NCI-H460 (cell line): ENCODE results near the gene STX16. TPM values are rescaled to one million over a fixed set of nuclear protein-coding genes. Genes with fewer than 3 reads are reported as not detected.
"Not testable (repeated sequence)": the region's sequence is repeated elsewhere in the genome, so short reads cannot be mapped to it uniquely, and the experiment has no call there.

ENCODE experiments used
- DNase-seq: peaks from one replicate; pipeline ENCODE4 v3.0.0-alpha.2; 2016; ENCODE audit warnings: low read depth; ENCODE audit errors: extremely low read depth
- total RNA-seq: library from RNA; depleted of rRNA; stranded (reverse); fragments of >200 nt; shearing (Covaris generic); gene quantifications from 2 replicates; pipeline ENCODE4 v1.2.3, GENCODE V29; 2014

The STX16 gene
- total RNA-seq, 1 experiment from 2014 or later: 20.5 TPM

DNA sequence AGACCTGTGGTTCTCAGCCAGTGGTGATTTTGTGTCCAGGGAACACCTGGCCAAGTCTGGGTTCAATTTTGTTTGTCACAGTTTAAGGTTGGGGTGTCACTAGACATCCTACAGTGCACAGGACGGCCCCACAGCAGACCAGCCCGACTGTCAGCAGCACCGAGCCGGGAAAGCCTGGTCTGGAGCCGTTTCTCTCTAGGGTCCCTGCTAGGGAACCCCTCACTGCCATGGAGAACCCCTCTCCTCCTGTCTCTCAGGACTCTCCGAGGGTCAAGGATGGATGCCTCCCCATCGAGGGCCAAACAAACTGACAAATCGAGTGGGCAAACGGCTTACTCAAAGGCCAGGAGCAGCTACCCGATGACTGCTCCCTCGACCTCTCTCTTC lies 15.8 kb upstream of the STX16 start:
- no peak for DNase-seq

- DNase-seq: no peak
Measured at GRCh38 chr20:58636396-58636982, 14.6 kb upstream of the STX16 start.

- DNase-seq: no peak
Measured at GRCh38 chr20:58636983-58637421, 14.1 kb upstream of the STX16 start.

DNA sequence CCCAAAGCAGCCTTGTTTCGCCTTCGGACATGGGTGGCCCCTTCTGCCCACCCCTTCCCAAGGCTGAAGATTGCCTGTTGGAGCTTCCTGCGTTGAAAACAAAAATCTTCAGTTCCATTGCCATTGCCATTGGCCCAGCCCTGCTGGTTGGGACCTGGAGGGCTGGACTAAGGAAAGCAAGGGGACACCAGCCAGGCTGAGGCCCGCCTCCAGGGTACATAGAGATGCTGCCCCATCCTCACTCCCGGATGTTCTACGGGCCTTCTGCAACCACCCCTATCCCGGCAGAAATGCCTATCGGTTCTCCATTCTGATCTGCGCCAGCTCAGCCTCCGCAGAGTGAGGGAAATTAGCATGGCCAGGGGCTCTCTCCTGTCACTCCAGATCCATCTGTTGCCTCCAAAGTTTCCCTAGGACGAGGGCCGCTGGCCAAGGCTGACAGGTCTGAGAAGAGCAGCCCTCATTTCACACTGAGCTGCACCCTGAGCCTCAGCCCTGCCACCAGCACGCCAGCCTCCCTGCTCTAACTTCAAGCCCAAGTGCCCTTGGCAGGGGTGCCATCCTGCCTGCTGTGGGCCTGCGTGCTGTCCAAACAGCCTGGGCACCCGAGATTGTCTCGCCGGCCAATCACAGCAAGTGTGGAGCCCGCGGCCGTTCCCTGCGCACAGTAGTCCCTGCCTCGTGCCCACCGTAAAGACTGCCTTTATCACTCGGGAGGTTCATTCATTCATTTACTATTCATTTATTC lies 13.4 kb upstream of the STX16 start:
- no peak for DNase-seq

DNA sequence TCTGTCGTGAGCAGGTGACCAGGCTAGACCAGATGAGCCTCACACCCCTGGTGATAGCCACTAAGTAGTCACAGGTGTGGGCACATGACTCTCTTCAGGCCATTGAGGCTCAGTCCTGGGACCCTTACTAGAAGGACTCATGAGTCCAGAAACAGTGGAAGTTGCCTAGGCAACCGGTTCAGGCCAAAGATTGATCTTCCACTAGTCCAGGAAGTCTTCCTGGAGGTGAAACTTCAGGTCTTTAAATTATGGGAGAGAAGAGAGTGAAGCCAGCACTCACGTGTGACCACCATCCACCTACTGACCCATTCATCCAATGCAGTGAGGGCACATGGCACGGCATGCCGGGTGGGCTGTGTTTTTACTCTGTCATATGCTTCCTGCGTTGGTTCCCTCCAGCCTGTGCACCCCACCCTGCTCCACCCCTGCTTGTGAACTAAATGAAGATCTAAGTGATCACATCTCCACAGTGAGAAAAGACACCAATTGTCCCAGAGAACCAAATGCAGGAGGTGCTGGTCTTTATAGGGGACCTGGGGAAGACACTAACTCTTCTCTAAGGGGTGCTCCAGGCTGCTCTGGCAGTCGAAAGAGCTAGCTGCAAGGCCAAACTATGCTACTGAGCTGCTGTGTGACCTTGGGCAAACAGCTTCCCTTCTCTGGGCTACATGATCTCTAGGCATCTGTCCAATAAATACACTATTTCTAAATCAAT lies 12.5 kb upstream of the STX16 start:
- no peak for DNase-seq

DNA sequence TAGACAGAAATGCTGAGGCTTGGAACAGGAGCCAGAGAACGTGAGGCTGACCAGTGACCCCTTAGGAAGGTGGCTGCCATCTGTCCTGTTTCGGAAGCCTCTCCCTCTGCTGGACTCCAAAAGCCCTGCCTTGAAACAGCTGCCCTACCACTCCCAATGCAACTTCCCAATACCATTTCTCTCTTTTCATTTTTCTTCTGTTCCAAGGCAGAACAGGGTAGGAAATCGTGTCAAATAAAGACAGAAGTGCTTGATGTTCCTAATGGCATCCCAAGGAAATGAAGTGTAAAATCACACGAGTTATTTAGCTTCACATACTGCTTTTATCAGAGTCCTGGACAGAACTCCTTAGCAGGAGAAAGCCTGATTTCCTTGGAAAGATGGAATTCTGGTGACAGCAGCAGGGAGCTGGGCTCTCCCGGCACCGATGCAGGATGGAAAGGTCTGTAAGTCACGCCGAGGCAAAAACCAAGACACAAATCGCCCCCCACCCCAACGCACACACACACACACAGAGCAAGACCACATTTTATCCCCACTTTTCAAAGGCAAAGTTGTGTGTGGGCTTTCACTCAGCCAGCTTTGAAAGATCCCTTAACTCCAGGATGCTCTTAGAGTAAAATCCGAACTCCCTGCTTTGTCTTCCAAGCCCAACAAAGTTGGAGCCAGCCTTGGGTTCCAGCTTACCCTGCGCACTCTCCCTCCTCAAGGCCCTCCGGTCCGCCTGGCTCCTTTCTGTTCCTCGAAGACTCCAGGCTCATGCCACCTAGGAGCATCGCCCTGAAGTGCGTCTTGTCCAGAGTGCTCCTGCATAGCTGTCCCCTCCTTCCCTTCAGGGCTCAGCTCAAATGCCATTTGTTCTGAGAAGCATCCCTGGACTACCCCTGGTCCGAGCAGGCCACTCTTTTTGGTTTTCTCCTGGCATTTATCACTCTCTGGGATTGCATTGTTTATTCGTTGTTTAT lies 11.6 kb upstream of the STX16 start:
- no peak for DNase-seq

GRCh38 chr20:58640446-58640845 lies 10.6 kb upstream of the STX16 start:
- no peak for DNase-seq

- no peak for DNase-seq
Measured at GRCh38 chr20:58642441-58642840, 8.6 kb upstream of the STX16 start.

- not testable (repeated sequence) for DNase-seq
Measured at GRCh38 chr20:58642896-58643295, 8.2 kb upstream of the STX16 start.

DNA sequence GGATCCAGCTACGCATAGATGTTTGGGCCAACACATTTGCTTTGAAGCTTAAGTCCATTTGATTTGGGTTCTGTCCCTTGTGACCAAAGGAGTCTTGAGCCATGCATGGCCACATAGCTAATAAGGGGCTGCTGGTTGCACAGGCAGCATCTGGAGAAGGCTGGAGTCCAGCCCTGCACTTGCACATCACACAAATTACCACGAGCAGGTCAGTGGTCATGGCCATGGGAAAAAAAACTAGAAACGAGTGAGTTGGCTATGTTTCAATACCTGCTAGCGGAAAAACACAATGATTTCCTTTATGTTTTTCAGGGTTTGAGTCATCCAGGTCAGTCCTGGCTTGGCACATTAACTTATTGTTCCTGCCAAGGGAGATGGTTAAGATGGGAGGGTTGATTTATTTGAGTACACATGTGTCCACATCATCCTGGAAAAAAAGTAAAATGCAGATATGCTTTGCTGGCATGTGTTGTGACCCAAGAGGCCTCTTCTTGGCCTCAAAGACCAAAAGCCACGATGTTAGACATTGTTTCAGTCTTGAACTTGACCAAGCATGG lies 5.6 kb upstream of the STX16 start:
- no peak for DNase-seq

DNA sequence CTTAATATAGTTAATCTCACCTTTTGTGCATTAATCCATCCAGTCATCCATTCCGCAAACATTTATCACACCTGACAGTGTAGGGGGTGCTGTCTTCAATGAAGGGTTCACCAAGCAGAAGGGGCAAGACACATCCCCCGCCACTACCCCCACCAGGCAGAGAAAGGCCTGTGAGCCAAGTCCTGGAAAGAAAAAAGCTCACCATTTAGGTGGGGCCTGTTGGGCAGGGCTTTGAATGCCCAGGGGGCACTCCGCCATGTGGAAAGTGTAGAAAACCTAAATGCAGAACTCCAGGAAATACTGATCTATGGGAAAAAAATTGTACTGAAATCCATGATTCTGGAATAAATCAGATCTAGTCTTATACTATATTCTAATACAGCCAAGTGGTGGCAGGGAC lies 4.8 kb upstream of the STX16 start:
- no peak for DNase-seq

- DNase-seq: no peak
Measured at GRCh38 chr20:58646703-58647102, 4.4 kb upstream of the STX16 start.

- DNase-seq: no peak
Measured at GRCh38 chr20:58647162-58647795, 3.8 kb upstream of the STX16 start.

DNA sequence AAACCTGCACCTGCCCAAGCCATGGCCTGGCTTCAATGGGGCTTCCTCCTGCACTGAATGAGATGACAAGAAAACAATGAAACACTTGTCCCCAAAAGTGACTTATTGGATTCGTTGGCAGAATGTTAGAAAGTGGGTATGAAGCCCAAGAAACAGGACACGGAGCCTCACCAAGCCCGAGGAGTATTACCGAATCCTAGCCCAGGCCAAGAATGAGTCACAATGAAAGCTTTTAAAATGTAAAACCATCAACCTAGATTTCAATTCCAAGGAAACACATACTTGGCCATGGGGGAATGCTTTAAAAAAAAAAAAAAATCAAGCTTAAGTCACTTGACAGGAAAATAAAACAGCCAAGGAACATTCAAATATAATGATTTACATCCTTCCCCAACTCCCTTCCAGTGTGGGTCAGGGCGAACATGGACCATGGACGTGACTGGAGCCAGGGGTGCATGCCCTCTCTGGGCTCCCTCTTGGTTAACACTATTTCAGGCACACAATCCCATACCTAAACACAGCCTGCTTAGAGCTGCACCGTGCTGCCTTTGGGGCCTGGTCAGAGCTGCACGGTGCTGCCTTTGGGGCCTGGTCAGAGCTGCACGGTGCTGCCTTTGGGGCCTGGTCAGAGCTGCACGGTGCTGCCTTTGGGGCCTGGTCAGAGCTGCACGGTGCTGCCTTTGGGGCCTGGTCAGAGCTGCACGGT lies 3.1 kb upstream of the STX16 start:
- DNase-seq: no peak

DNA sequence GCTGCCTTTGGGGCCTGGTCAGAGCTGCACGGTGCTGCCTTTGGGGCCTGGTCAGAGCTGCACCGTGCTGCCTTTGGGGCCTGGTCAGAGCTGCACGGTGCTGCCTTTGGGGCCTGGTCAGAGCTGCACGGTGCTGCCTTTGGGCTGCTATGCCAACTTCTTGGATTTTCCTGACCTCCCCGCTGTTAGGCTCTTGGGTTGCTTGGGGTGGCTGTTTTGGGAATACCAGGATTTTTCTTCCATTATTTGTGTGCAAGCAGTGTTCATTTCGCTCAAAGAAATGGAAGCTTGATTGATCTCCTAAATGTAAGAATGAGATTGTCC lies 2.6 kb upstream of the STX16 start:
- DNase-seq: not testable (repeated sequence)

DNA sequence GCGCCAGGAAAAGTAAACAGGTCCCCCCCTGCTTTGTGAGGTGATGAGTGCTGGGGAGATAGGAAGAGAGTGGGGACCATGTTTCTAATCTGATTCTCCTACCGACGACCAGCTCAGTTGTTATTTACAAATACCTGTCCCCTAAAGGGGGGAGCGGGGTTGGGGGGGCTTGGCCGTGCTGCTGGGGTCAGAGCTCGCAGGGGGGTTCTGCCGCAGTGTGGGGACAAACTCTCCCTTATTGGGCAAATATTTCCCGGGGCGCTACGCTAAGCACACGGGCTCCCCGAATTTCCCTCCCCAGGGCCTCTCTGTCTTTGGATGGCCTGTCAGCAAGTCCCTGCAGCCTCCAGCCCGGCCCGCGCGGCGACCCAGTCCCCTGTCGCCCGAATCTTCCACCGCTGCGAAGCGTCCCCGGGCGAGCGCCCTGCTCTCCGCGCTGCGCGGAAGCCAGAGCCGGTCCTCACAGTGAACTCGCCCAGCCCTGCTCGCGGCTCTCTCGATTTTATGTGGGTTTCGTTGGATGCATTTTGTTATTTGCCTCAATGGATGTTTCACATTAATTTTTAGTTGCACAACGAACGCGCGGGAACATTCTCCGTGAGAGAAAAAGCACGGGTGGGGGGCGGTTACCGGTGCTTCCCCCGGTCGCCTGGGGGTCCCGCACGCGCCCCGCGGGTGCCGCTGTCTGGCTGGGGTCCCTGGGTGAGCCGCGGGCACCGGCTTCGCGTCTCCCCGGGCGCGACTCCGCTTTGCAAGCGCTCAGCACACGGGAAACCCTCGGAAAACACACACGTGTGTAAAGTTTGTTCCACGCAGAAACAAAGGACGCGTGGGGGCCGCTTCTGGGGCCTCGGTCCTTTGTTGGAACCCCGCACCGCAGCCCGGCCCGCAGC lies 1.5 kb upstream of the STX16 start:
- DNase-seq: no peak

DNA sequence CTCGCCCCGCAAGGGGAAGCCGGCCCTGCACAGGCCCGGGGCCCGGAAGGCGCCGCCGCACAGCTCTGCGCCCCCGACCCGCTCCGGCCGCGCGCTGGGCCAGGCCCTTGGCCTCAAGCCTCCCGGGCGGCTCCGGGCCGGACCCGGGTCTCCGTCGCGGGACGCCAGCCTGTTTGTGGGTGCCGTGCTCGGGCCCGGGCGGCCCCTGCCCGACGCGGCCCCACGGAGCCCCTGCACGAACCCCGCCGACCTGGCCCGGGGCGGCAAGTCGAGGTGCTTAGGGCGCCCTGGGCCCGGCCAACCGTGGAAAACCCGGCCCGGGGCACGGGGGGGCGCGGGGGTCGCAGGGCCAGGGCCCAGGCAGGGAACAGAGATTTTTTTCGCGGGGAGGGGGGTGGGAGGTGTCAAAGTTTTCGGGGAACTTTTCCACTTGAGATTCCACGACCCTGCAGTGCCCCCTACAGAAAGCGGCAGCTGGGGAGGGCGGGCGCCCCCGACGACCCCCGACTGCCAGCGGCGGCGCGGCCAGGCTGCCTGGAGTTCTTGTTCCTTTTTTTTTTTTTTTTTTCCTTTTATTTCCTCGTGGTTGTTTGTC lies 805 bp upstream of the STX16 start:
- DNase-seq: no peak

DNA sequence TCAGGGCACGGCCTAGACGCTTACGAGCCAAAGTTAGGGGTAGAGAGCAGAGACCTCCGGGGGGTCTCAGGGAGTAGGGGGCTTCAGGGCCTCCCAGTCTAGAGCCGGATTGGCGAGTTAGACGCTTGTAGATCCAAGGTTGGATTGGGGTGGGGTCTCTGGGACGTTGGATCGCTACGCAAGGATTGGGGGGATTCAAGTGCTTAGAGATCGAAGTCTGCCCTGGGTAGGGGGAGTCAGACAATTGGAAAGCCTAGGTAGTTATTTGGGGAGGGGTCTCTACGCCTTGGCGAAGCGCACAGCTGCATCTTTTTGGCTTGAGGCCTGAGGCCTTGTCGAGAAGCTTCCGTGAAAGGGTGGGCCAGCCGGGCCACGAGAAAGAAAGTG lies 469 bp downstream of the STX16 start:
- DNase-seq: no peak
